ACC112 (cell line): ENCODE data around the gene ANKRD12.
A peak's percentile ranks its signal among the peaks of the same experiment; 100 is the strongest.

Source experiments
- H2AFZ ChIP-seq: fragments of 200-600 bp; sonication (generic); one replicate; pipeline ENCODE4 v1.6.0; 2017; ENCODE audit warnings: antibody characterized with exemption, low read length; ENCODE audit not compliant: unreplicated experiment
- H3K27ac ChIP-seq: fragments of 200-600 bp; sonication (generic); 2 replicates; pipeline ENCODE4 v1.5.1; 2014; ENCODE audit warnings: low read depth, mild to moderate bottlenecking, antibody characterized with exemption, low read length, moderate library complexity
- H3K27me3 ChIP-seq: fragments of 200-600 bp; sonication (generic); 2 replicates; pipeline ENCODE4 v1.6.1; 2014; ENCODE audit warnings: mild to moderate bottlenecking, antibody characterized with exemption, low read length, moderate library complexity, mixed read lengths; ENCODE audit not compliant: insufficient read depth
- H3K36me3 ChIP-seq: fragments of 200-600 bp; sonication (generic); 2 replicates; pipeline ENCODE4 v1.6.1; 2016; ENCODE audit warnings: mild to moderate bottlenecking, antibody characterized with exemption, low read length, moderate library complexity, mixed read lengths; ENCODE audit not compliant: insufficient read depth
- H3K4me1 ChIP-seq: fragments of 200-600 bp; sonication (generic); one replicate; pipeline ENCODE4 v1.6.1; 2016; ENCODE audit warnings: low read length, mixed read lengths; ENCODE audit not compliant: insufficient read depth, unreplicated experiment, control insufficient read depth
- H3K4me3 ChIP-seq: fragments of 200-600 bp; sonication (generic); 2 replicates; pipeline ENCODE4 v1.5.1; 2014; ENCODE audit warnings: mild to moderate bottlenecking, low read depth, low read length
- H3K79me2 ChIP-seq: fragments of 200-600 bp; sonication (generic); one replicate; pipeline ENCODE4 v1.6.0; 2016; ENCODE audit warnings: low read length; ENCODE audit not compliant: control insufficient read depth, unreplicated experiment, insufficient read depth

Gene ANKRD12

GRCh38 chr18:9209279-9209678 is 72.7 kb downstream of the ANKRD12 start:
- Histone ChIP-seq H3K36me3 (peaks cover 43% of the 10 kb centered on the region), H2AFZ (no peak overlapping the region), H3K27me3 (no peaks in the 10 kb centered on the region), H3K79me2 (no peaks in the 10 kb centered on the region), H3K27ac (peak overlapping the region; percentile 16; the same call in 1 of the 2 replicates), H3K4me1 (peaks cover 20% of the 10 kb centered on the region), H3K4me3 (no peak overlapping the region)

- Histone ChIP-seq H3K4me3 (no peak overlapping the region), H3K27me3 (no peaks in the 10 kb centered on the region), H3K36me3 (peaks cover 44% of the 10 kb centered on the region), H3K27ac (no peak overlapping the region), H3K79me2 (no peaks in the 10 kb centered on the region), H3K4me1 (peaks cover 20% of the 10 kb centered on the region), H2AFZ (no peak overlapping the region)
These were observed 74.4 kb downstream of the ANKRD12 start for GRCh38 chr18:9210966-9211365.

GRCh38 chr18:9211955-9212354 is 75.4 kb downstream of the ANKRD12 start:
- no peak overlapping the region for H3K4me3 ChIP-seq
- H3K4me1 ChIP-seq: peaks cover 20% of the 10 kb centered on the region
- H3K79me2 ChIP-seq: no peaks in the 10 kb centered on the region
- peaks cover 50% of the 10 kb centered on the region for H3K36me3 ChIP-seq
- H2AFZ ChIP-seq: no peak overlapping the region
- H3K27me3 ChIP-seq: no peaks in the 10 kb centered on the region
- H3K27ac ChIP-seq: no peak overlapping the region

- Histone ChIP-seq H3K4me3 (no peak overlapping the region), H3K27ac (no peak overlapping the region), H2AFZ (no peak overlapping the region), H3K4me1 (peaks cover 8% of the 10 kb centered on the region), H3K79me2 (no peaks in the 10 kb centered on the region), H3K36me3 (peaks cover 58% of the 10 kb centered on the region), H3K27me3 (no peaks in the 10 kb centered on the region)
These were observed 78.8 kb downstream of the ANKRD12 start for GRCh38 chr18:9215221-9215933.

GRCh38 chr18:9216459-9216858 is 79.9 kb downstream of the ANKRD12 start:
- Histone ChIP-seq H3K27ac (no peak overlapping the region), H3K27me3 (no peaks in the 10 kb centered on the region), H3K79me2 (no peaks in the 10 kb centered on the region), H2AFZ (no peak overlapping the region), H3K4me3 (no peak overlapping the region), H3K4me1 (peaks cover 6% of the 10 kb centered on the region), H3K36me3 (peaks cover 63% of the 10 kb centered on the region)

GRCh38 chr18:9217743-9218451 is 81.3 kb downstream of the ANKRD12 start:
- Histone ChIP-seq H2AFZ (no peak overlapping the region), H3K4me3 (no peak overlapping the region), H3K27me3 (no peaks in the 10 kb centered on the region), H3K27ac (no peak overlapping the region), H3K79me2 (no peaks in the 10 kb centered on the region), H3K4me1 (no peaks in the 10 kb centered on the region), H3K36me3 (peaks cover 58% of the 10 kb centered on the region)

- no peaks in the 10 kb centered on the region for H3K79me2 ChIP-seq
- H3K36me3 ChIP-seq: peaks cover 42% of the 10 kb centered on the region
- no peak overlapping the region for H2AFZ ChIP-seq
- H3K27ac ChIP-seq: no peak overlapping the region
- H3K4me1 ChIP-seq: no peaks in the 10 kb centered on the region
- no peaks in the 10 kb centered on the region for H3K27me3 ChIP-seq
- H3K4me3 ChIP-seq: no peak overlapping the region
These were observed 84.5 kb downstream of the ANKRD12 start for GRCh38 chr18:9221040-9221439.

GRCh38 chr18:9221661-9222060 is 85.1 kb downstream of the ANKRD12 start:
- Histone ChIP-seq H3K27me3 (no peaks in the 10 kb centered on the region), H3K36me3 (peaks cover 41% of the 10 kb centered on the region), H3K4me1 (no peaks in the 10 kb centered on the region), H3K79me2 (no peaks in the 10 kb centered on the region), H3K4me3 (no peak overlapping the region), H3K27ac (no peak overlapping the region), H2AFZ (no peak overlapping the region)

GRCh38 chr18:9223356-9223755 is 86.8 kb downstream of the ANKRD12 start:
- Histone ChIP-seq H3K4me1 (no peaks in the 10 kb centered on the region), H3K27ac (no peak overlapping the region), H2AFZ (no peak overlapping the region), H3K36me3 (peaks cover 44% of the 10 kb centered on the region), H3K4me3 (no peak overlapping the region), H3K27me3 (no peaks in the 10 kb centered on the region), H3K79me2 (peaks cover 5% of the 10 kb centered on the region)

- H3K36me3 ChIP-seq: peaks cover 53% of the 10 kb centered on the region
- no peak overlapping the region for H3K27ac ChIP-seq
- H3K4me3 ChIP-seq: no peak overlapping the region
- H3K79me2 ChIP-seq: peaks cover 27% of the 10 kb centered on the region
- no peaks in the 10 kb centered on the region for H3K27me3 ChIP-seq
- no peaks in the 10 kb centered on the region for H3K4me1 ChIP-seq
- H2AFZ ChIP-seq: no peak overlapping the region
These were observed 89.9 kb downstream of the ANKRD12 start for GRCh38 chr18:9226463-9226862.
